Colon (tissue), 2 donors: Measurements from ENCODE around the gene NOA1.

Experiments used
- FAIRE-seq: peaks from 2 replicates; lab custom pipeline; 2012; peaks lifted over from hg19 to GRCh38; lab: Jason Lieb, UNC
- donor health status: control.
- donor health status: control.

The NOA1 gene

GRCh38 chr4:56977321-56978012 is at the start of gene NOA1:
Gene NOA1 (minus strand): TSS chr4:56977606. CDS start chr4:56977585, 21 bp downstream.
- FAIRE-seq = no peak

GRCh38 chr4:57023104-57023503 is 45.7 kb upstream of the NOA1 start:
- no peak for FAIRE-seq

GRCh38 chr4:57020467-57021101 is 43.2 kb upstream of the NOA1 start:
- no peak for FAIRE-seq

GRCh38 chr4:57018980-57019379 is 41.6 kb upstream of the NOA1 start:
- FAIRE-seq = no peak

- FAIRE-seq = no peak
Measured at GRCh38 chr4:57013543-57014120, 36.2 kb upstream of the NOA1 start.

- no peak for FAIRE-seq
Measured at GRCh38 chr4:56999751-57000150, 22.3 kb upstream of the NOA1 start.

- FAIRE-seq = no peak
Measured at GRCh38 chr4:56995525-56995924, 18.1 kb upstream of the NOA1 start.

GRCh38 chr4:56990109-56990905 is 12.9 kb upstream of the NOA1 start:
- FAIRE-seq = no peak

GRCh38 chr4:56986952-56987351 is 9.5 kb upstream of the NOA1 start:
- FAIRE-seq = no peak

GRCh38 chr4:56986192-56986591 is 8.8 kb upstream of the NOA1 start:
- FAIRE-seq = no peak

- FAIRE-seq = no peak
Measured at GRCh38 chr4:56981795-56982201, 4.4 kb upstream of the NOA1 start.

- FAIRE-seq = no peak
Measured at GRCh38 chr4:56979421-56980072, 2.1 kb upstream of the NOA1 start.

GRCh38 chr4:56978750-56979303 is 1.4 kb upstream of the NOA1 start, which contains the start of gene POLR2B:
Gene POLR2B (plus strand): TSS chr4:56978896. CDS start chr4:56978986, 90 bp downstream.
- FAIRE-seq = no peak

- FAIRE-seq = no peak
Measured at GRCh38 chr4:56976837-56977320, 527 bp downstream of the NOA1 start.

- no peak for FAIRE-seq
Measured at GRCh38 chr4:56976283-56976836, 1.0 kb downstream of the NOA1 start.

GRCh38 chr4:56973336-56973735 is 4.1 kb downstream of the NOA1 start:
- FAIRE-seq = no peak

- FAIRE-seq = no peak
Measured at GRCh38 chr4:56972809-56973208, 4.6 kb downstream of the NOA1 start.

GRCh38 chr4:56972389-56972788 is 5.0 kb downstream of the NOA1 start:
- no peak for FAIRE-seq

GRCh38 chr4:56971383-56971782 is 6.0 kb downstream of the NOA1 start:
- FAIRE-seq = no peak

- FAIRE-seq = no peak
Measured at GRCh38 chr4:56961107-56961500, 16.3 kb downstream of the NOA1 start.

- peak; percentile 33 for FAIRE-seq
Measured at GRCh38 chr4:56959100-56959499, 18.3 kb downstream of the NOA1 start.
